Neural cell (in vitro differentiated cells): ENCODE data around the gene CENPN. TPM values are rescaled to one million over a fixed set of nuclear protein-coding genes. Genes with fewer than 3 reads are reported as not detected.

Experiments used
- H2AFZ ChIP-seq: fragments of 200-600, 300-800 bp; sonication (generic), shearing (Covaris generic); 2 replicates; pipeline ENCODE4 v1.6.0; 2014; ENCODE audit warnings: low read depth, mild to moderate bottlenecking, antibody characterized with exemption, low read length, moderate library complexity
- H3F3A ChIP-seq: fragments of 200-600 bp; shearing (Covaris generic); 2 replicates; pipeline ENCODE4 v1.6.1; 2016; ENCODE audit warnings: mild to moderate bottlenecking, moderate library complexity, mixed read lengths, antibody characterized with exemption, low read length; ENCODE audit not compliant: insufficient read depth, poor library complexity, severe bottlenecking
- H3K27ac ChIP-seq: fragments of 200-600, 300-800 bp; sonication (generic), shearing (Covaris generic); 2 replicates; pipeline ENCODE4 v1.5.1; 2014; ENCODE audit warnings: mild to moderate bottlenecking, low read length, moderate library complexity
- H3K27me3 ChIP-seq: fragments of 300-800, 200-600 bp; sonication (generic), shearing (Covaris generic); 2 replicates; pipeline ENCODE4 v1.6.0; 2014; ENCODE audit warnings: mild to moderate bottlenecking, low read depth, low read length, moderate library complexity; ENCODE audit not compliant: insufficient read depth
- H3K36me3 ChIP-seq: fragments of 300-800, 200-600 bp; sonication (generic), shearing (Covaris generic); 2 replicates; pipeline ENCODE4 v1.5.1; 2014; ENCODE audit warnings: mild to moderate bottlenecking, antibody characterized with exemption, low read length, moderate library complexity; ENCODE audit not compliant: insufficient read depth
- H3K4me2 ChIP-seq: fragments of 300-800, 200-600 bp; sonication (generic), shearing (Covaris generic); 2 replicates; pipeline ENCODE4 v1.6.0; 2014; ENCODE audit warnings: mild to moderate bottlenecking, low read length
- H3K4me3 ChIP-seq: fragments of 300-800, 200-600 bp; sonication (generic), shearing (Covaris generic); 2 replicates; pipeline ENCODE4 v1.5.1; 2014; ENCODE audit warnings: mild to moderate bottlenecking, low read length, moderate library complexity
- H3K79me2 ChIP-seq: fragments of 200-600 bp; shearing (Covaris generic); replicated peaks from 2 replicates; pipeline ENCODE4 v1.6.0; 2014; ENCODE audit warnings: mild to moderate bottlenecking, low read length, moderate library complexity; ENCODE audit not compliant: insufficient read depth
- H3K9ac ChIP-seq: fragments of 300-800, 200-600 bp; sonication (generic), shearing (Covaris generic); 2 replicates; pipeline ENCODE4 v1.6.1; 2016; ENCODE audit warnings: mild to moderate bottlenecking, low read length, mixed read lengths
- H3K9me2 ChIP-seq: fragments of 200-600 bp; shearing (Covaris generic); 2 replicates; pipeline ENCODE4 v1.6.1; 2016; ENCODE audit warnings: mild to moderate bottlenecking, low read length, mixed read lengths; ENCODE audit not compliant: insufficient read depth
- H3K9me3 ChIP-seq: fragments of 200-600, 300-800 bp; sonication (generic), shearing (Covaris generic); 2 replicates; pipeline ENCODE4 v1.6.1; 2016; ENCODE audit warnings: mild to moderate bottlenecking, mixed run types, low read length, moderate library complexity, mixed read lengths
- H4K20me1 ChIP-seq: fragments of 200-600 bp; shearing (Covaris generic); 2 replicates; pipeline ENCODE4 v1.6.1; 2016; ENCODE audit warnings: mild to moderate bottlenecking, mixed run types; ENCODE audit not compliant: insufficient read depth
- CTCF ChIP-seq: fragments of 450-650 bp; IDR thresholded peaks from 2 replicates; pipeline ENCODE4 v1.5.1; 2014; ENCODE audit warnings: antibody characterized with exemption, mild to moderate bottlenecking, moderate library complexity; ENCODE audit not compliant: poor library complexity, severe bottlenecking
- EP300 ChIP-seq: fragments of 450-650 bp; conservative IDR thresholded peaks from 2 replicates; pipeline ENCODE4 v1.6.1; 2014; ENCODE audit warnings: antibody characterized with exemption, mild to moderate bottlenecking, moderate library complexity; ENCODE audit not compliant: poor library complexity, severe bottlenecking
- EZH2 ChIP-seq: fragments of 200-600, 300-800 bp; shearing (Covaris generic), sonication (generic); IDR thresholded peaks from 2 replicates; pipeline ENCODE4 v1.6.1; 2014; ENCODE audit warnings: antibody characterized with exemption, low read length, borderline replicate concordance, mild to moderate bottlenecking; ENCODE audit not compliant: insufficient read depth, poor library complexity, severe bottlenecking
- MXI1 ChIP-seq: fragments of 450-650 bp; conservative IDR thresholded peaks from 2 replicates; pipeline ENCODE4 v1.6.1; 2014; ENCODE audit warnings: antibody characterized with exemption, mild to moderate bottlenecking; ENCODE audit not compliant: poor library complexity, severe bottlenecking
- POLR2AphosphoS5 ChIP-seq: IDR thresholded peaks from 2 replicates; pipeline ENCODE4 v1.6.1; 2012
- RAD21 ChIP-seq: fragments of 450-650 bp; conservative IDR thresholded peaks from 2 replicates; pipeline ENCODE4 v1.6.1; 2014; ENCODE audit warnings: antibody characterized with exemption, mild to moderate bottlenecking, moderate library complexity
- REST ChIP-seq: IDR thresholded peaks from 2 replicates; pipeline ENCODE4 v1.6.1; 2012; ENCODE audit warnings: borderline replicate concordance
- SMC3 ChIP-seq: fragments of 450-650 bp; conservative IDR thresholded peaks from 2 replicates; pipeline ENCODE4 v1.6.1; 2014; ENCODE audit warnings: antibody characterized with exemption, mild to moderate bottlenecking, moderate library complexity; ENCODE audit not compliant: poor library complexity
- TAF1 ChIP-seq: IDR thresholded peaks from 2 replicates; pipeline ENCODE4 v1.6.1; 2012; ENCODE audit warnings: low read depth
- polyA plus RNA-seq: library from polyadenylated mRNA; depleted of rRNA; stranded (reverse); fragments of >200 nt; gene quantifications from 2 replicates; pipeline ENCODE4 v1.2.3, GENCODE V29; 2014

The CENPN gene
- polyA plus RNA-seq, 1 donor from 2014 or later: 1.9 TPM

GRCh38 chr16:80981103-80981502, 25.9 kb upstream of the CENPN start:
- Histone ChIP-seq H2AFZ (no peak overlapping the region), H3K36me3 (no peaks in the 10 kb centered on the region), H3K9me2 (no peaks in the 10 kb centered on the region), H3K27ac (no peak overlapping the region), H3K4me2 (no peak overlapping the region), H4K20me1 (no peaks in the 10 kb centered on the region), H3F3A (no peaks in the 10 kb centered on the region), H3K27me3 (no peaks in the 10 kb centered on the region), H3K9ac (no peak overlapping the region), H3K4me3 (no peak overlapping the region), H3K79me2 (no peaks in the 10 kb centered on the region), H3K9me3 (no peaks in the 10 kb centered on the region)
- TF ChIP-seq EZH2 (no peak), MXI1 (no peak), SMC3 (no peak), POLR2AphosphoS5 (no peak), TAF1 (no peak), RAD21 (no peak), REST (no peak), EP300 (no peak), CTCF (no peak)

GRCh38 chr16:80982646-80983045, 24.4 kb upstream of the CENPN start:
- Histone ChIP-seq H3K27me3 (no peaks in the 10 kb centered on the region), H2AFZ (no peak overlapping the region), H3K4me2 (no peak overlapping the region), H3K9me2 (no peaks in the 10 kb centered on the region), H3K9me3 (no peaks in the 10 kb centered on the region), H3K4me3 (no peak overlapping the region), H3K27ac (no peak overlapping the region), H4K20me1 (no peaks in the 10 kb centered on the region), H3K79me2 (no peaks in the 10 kb centered on the region), H3F3A (no peaks in the 10 kb centered on the region), H3K9ac (no peak overlapping the region), H3K36me3 (no peaks in the 10 kb centered on the region)
- TF ChIP-seq SMC3 (no peak), RAD21 (no peak), POLR2AphosphoS5 (no peak), TAF1 (no peak), CTCF (no peak), REST (no peak), EP300 (no peak), MXI1 (no peak), EZH2 (no peak)
